Measurements from ENCODE around the gene TM4SF1. TPM values are rescaled to one million over a fixed set of nuclear protein-coding genes. Genes with fewer than 3 reads are reported as not detected.

TM4SF1 gene
- total RNA-seq, 2 donors from 2014 or later: 211 to 341 TPM

Other genes starting within 250 kb of the TM4SF1 start
- 1 to 10 TPM; 5.9 to 6.7 TPM for gene HPS3, start 248.0 kb downstream of the TM4SF1 start, total RNA-seq
- gene CP, start 155.8 kb downstream of the TM4SF1 start, total RNA-seq: 10 to 100 TPM in 1 of 2 donors, 1 to 10 TPM in 1; 6.8 to 68.4 TPM
- gene TM4SF18, start 44.0 kb downstream of the TM4SF1 start, total RNA-seq: 10 to 100 TPM in 1 of 2 donors, 1 to 10 TPM in 1; 6.7 to 13.8 TPM
- not detected for gene TM4SF4, start 97.0 kb upstream of the TM4SF1 start, total RNA-seq

All from right atrium auricular region (tissue), 2 donors.